GM23338 (cell line): ENCODE data around the gene SLC16A12. TPM values are rescaled to one million over a fixed set of nuclear protein-coding genes. Genes with fewer than 3 reads are reported as not detected.

ENCODE experiments used
- ATAC-seq: fragments of 200-7000 bp; cut with Tn5 transposase; 3 replicates; pipeline ENCODE4 v1.9.1; 2020
- DNase-seq: peaks from one replicate; pipeline ENCODE4 v3.0.0-alpha.2; 2015; ENCODE audit warnings: low spot score
- H2AFZ ChIP-seq: fragments of 200-600 bp; sonication (generic); 2 replicates; pipeline ENCODE4 v1.8.0; 2016; ENCODE audit warnings: antibody characterized with exemption, mild to moderate bottlenecking, moderate library complexity
- H3F3A ChIP-seq: fragments of 200-600 bp; sonication (generic); replicated peaks from 2 replicates; pipeline ENCODE4 v1.8.0; 2017; ENCODE audit warnings: antibody characterized with exemption, mixed run types, low read depth
- H3K27ac ChIP-seq: fragments of 200-600 bp; sonication (generic); 2 replicates; pipeline ENCODE4 v1.6.1; 2016; ENCODE audit warnings: low read depth
- H3K27me3 ChIP-seq: fragments of 200-600 bp; sonication (generic); 2 replicates; pipeline ENCODE4 v1.8.0; 2016; ENCODE audit warnings: mild to moderate bottlenecking, mixed run types, moderate library complexity; ENCODE audit not compliant: insufficient read depth
- H3K36me3 ChIP-seq: fragments of 200-600 bp; sonication (generic); 2 replicates; pipeline ENCODE4 v1.8.0; 2016; ENCODE audit warnings: mild to moderate bottlenecking; ENCODE audit not compliant: insufficient read depth
- H3K4me1 ChIP-seq: fragments of 200-600 bp; sonication (generic); 2 replicates; pipeline ENCODE4 v1.8.0; 2016; ENCODE audit warnings: mild to moderate bottlenecking, moderate library complexity; ENCODE audit not compliant: insufficient read depth
- H3K4me2 ChIP-seq: fragments of 200-600 bp; sonication (generic); 2 replicates; pipeline ENCODE4 v1.7.1; 2017; ENCODE audit warnings: mixed run types
- H3K4me3 ChIP-seq: fragments of 200-600 bp; sonication (generic); 2 replicates; pipeline ENCODE4 v1.6.1; 2016; ENCODE audit warnings: mixed run types
- H3K79me2 ChIP-seq: fragments of 200-600 bp; sonication (generic); replicated peaks from 2 replicates; pipeline ENCODE4 v1.8.0; 2017; ENCODE audit warnings: mild to moderate bottlenecking; ENCODE audit not compliant: insufficient read depth
- H3K9me2 ChIP-seq: fragments of 200-600 bp; sonication (generic); 2 replicates; pipeline ENCODE4 v1.8.0; 2017; ENCODE audit not compliant: insufficient read depth
- H4K20me1 ChIP-seq: fragments of 200-600 bp; sonication (generic); replicated peaks from 2 replicates; pipeline ENCODE4 v1.8.0; 2017; ENCODE audit warnings: mild to moderate bottlenecking; ENCODE audit not compliant: insufficient read depth
- H3K27ac Mint-ChIP-seq: 2 replicates; pipeline ENCODE4 v1.8.0; 2020; ENCODE audit warnings: inconsistent platforms, mild to moderate bottlenecking, moderate library complexity, mixed read lengths
- H3K27me3 Mint-ChIP-seq: 3 replicates; pipeline ENCODE4 v1.8.0; 2022; ENCODE audit warnings: low read depth, mild to moderate bottlenecking, moderate library complexity, mixed read lengths, inconsistent platforms; ENCODE audit not compliant: insufficient read depth, poor library complexity
- H3K36me3 Mint-ChIP-seq: 3 replicates; pipeline ENCODE4 v1.8.0; 2021; ENCODE audit warnings: low read depth, mild to moderate bottlenecking, inconsistent platforms, moderate library complexity, mixed read lengths
- H3K4me1 Mint-ChIP-seq: 3 replicates; pipeline ENCODE4 v1.8.0; 2020; ENCODE audit warnings: mild to moderate bottlenecking, inconsistent platforms, mixed read lengths
- H3K4me3 Mint-ChIP-seq: 3 replicates; pipeline ENCODE4 v1.8.0; 2021; ENCODE audit warnings: moderate library complexity, mild to moderate bottlenecking, inconsistent platforms, mixed read lengths
- H3K9me3 Mint-ChIP-seq: 3 replicates; pipeline ENCODE4 v1.8.0; 2020; ENCODE audit warnings: moderate library complexity, mild to moderate bottlenecking, inconsistent platforms, mixed read lengths
- CREB1 ChIP-seq: fragments of 250-450 bp; sonication (Bioruptor Pico); IDR thresholded peaks from 2 replicates; pipeline ENCODE4 v1.5.0; 2020; ENCODE audit warnings: low read depth, mild to moderate bottlenecking, moderate library complexity
- CTCF ChIP-seq, 2 experiments: fragments of 200-600 bp in 1 of 2; sonication (generic) in 1 of 2; conservative IDR thresholded peaks; 2 replicates each; pipeline versions ENCODE4 v1.5.1 to v1.6.1; 2016 to 2017; ENCODE audit warnings: antibody characterized with exemption in 2 of 2, low read depth in 2 of 2, mild to moderate bottlenecking in 2 of 2, moderate library complexity in 1 of 2
- ETS1 ChIP-seq: IDR thresholded peaks from 2 replicates; pipeline ENCODE4 v1.6.1; 2016; ENCODE audit warnings: antibody characterized with exemption
- EZH2 ChIP-seq: fragments of 200-600 bp; sonication (generic); IDR thresholded peaks from one replicate; pipeline ENCODE4 v1.8.0; 2017; ENCODE audit warnings: antibody characterized with exemption, mild to moderate bottlenecking, low read depth; ENCODE audit not compliant: unreplicated experiment
- EZH2phosphoT487 ChIP-seq: fragments of 200-600 bp; sonication (generic); IDR thresholded peaks from one replicate; pipeline ENCODE4 v1.8.1; 2018; ENCODE audit warnings: antibody characterized with exemption; ENCODE audit not compliant: unreplicated experiment
- JUNB ChIP-seq: IDR thresholded peaks from one replicate; pipeline ENCODE4 v1.6.1; 2016; ENCODE audit warnings: antibody characterized with exemption; ENCODE audit not compliant: unreplicated experiment
- NANOG ChIP-seq: IDR thresholded peaks from 2 replicates; pipeline ENCODE4 v1.6.1; 2016; ENCODE audit warnings: antibody characterized with exemption, borderline replicate concordance
- POLR2AphosphoS5 ChIP-seq: IDR thresholded peaks from 2 replicates; pipeline ENCODE4 v1.6.1; 2016; ENCODE audit warnings: antibody characterized with exemption, low read depth
- REST ChIP-seq: IDR thresholded peaks from one replicate; pipeline ENCODE4 v1.6.1; 2018; ENCODE audit warnings: antibody characterized with exemption; ENCODE audit not compliant: unreplicated experiment
- STAT1 ChIP-seq: IDR thresholded peaks from one replicate; pipeline ENCODE4 v1.6.1; 2016; ENCODE audit warnings: antibody characterized with exemption; ENCODE audit not compliant: unreplicated experiment
- ZNF114 ChIP-seq: fragments of 250-450 bp; sonication (Bioruptor Pico); IDR thresholded peaks from 2 replicates; pipeline ENCODE4 v1.5.0; 2020; ENCODE audit warnings: mild to moderate bottlenecking, moderate library complexity
- ZNF331 ChIP-seq: fragments of 250-450 bp; sonication (Bioruptor Pico); IDR thresholded peaks from 2 replicates; pipeline ENCODE4 v1.5.0; 2020; ENCODE audit warnings: low read depth, mild to moderate bottlenecking, moderate library complexity
- ZNF462 ChIP-seq: fragments of 250-450 bp; sonication (Bioruptor Pico); IDR thresholded peaks from 2 replicates; pipeline ENCODE4 v1.5.0; 2020; ENCODE audit warnings: mild to moderate bottlenecking, moderate library complexity
- polyA plus RNA-seq: library from polyadenylated mRNA; unstranded; fragments of >200 nt; fragmentation: Nextera tagmentation; extraction: Ambion mirVana; gene quantifications from 2 replicates; pipeline ENCODE4 v1.2.1, GENCODE V29; 2016
- total RNA-seq: library from RNA; depleted of rRNA; stranded (reverse); fragments of >200 nt; shearing (Covaris generic); gene quantifications from 2 replicates; pipeline ENCODE4 v1.2.3, GENCODE V29; 2014

SLC16A12 gene
- total and polyA plus RNA-seq, 2 experiments from 2014 or later = 0.84 to 2.0 TPM

- Mint-ChIP-seq H3K9me3 (no peaks in the 10 kb centered on the region), H3K36me3 (no peaks in the 10 kb centered on the region), H3K27me3 (peaks cover 24% of the 10 kb centered on the region), H3K27ac (no peak overlapping the region), H3K4me3 (no peak overlapping the region), H3K4me1 (peaks cover 30% of the 10 kb centered on the region)
- H3K9me2 ChIP-seq = no peaks in the 10 kb centered on the region
- no peak overlapping the region for H3K4me3 ChIP-seq
- no peaks in the 10 kb centered on the region for H3K79me2 ChIP-seq
- ATAC-seq (no peak), DNase-seq (no peak)
- H3F3A ChIP-seq = peaks cover 13% of the 10 kb centered on the region
- H3K36me3 ChIP-seq = no peaks in the 10 kb centered on the region
- no peak overlapping the region for H3K27ac ChIP-seq
- no peak for TF ChIP-seq ZNF462
- no peak for TF ChIP-seq CREB1 (CRISPR knock-in tag)
- no peak for TF ChIP-seq POLR2AphosphoS5
- TF ChIP-seq JUNB = no peak
- no peak for TF ChIP-seq ZNF114 (CRISPR knock-in tag)
- no peak for TF ChIP-seq ETS1
- no peak for TF ChIP-seq NANOG
- no peak for TF ChIP-seq EZH2phosphoT487
- no peak for TF ChIP-seq STAT1
- no peak for TF ChIP-seq ZNF331
- TF ChIP-seq EZH2 = no peak
- no peak for TF ChIP-seq CTCF (conservative IDR thresholded peaks at IDR 0.05; ENCODE audit: low read depth in 2 of 2)
- TF ChIP-seq REST = no peak
- H3K4me1 ChIP-seq = peaks cover 39% of the 10 kb centered on the region
- H3K27me3 ChIP-seq = peaks cover 60% of the 10 kb centered on the region
- no peaks in the 10 kb centered on the region for H4K20me1 ChIP-seq
- H3K4me2 ChIP-seq = 0 out of 2 replicates have a peak overlapping the region, but pooled peaks have one; percentile 6
- no peak overlapping the region for H2AFZ ChIP-seq
Measured at GRCh38 chr10:89537364-89537763, 2.0 kb upstream of the SLC16A12 start.
